Measurements from ENCODE around the gene TMCC3. TPM values are rescaled to one million over a fixed set of nuclear protein-coding genes. Genes with fewer than 3 reads are reported as not detected.
A peak's percentile ranks its signal among the peaks of the same experiment; 100 is the strongest.
"Not testable (repeated sequence)": the region's sequence is repeated elsewhere in the genome, so short reads cannot be mapped to it uniquely, and the experiment has no call there.

TMCC3 gene
- total RNA-seq, 2 experiments from 2014 or later = 1.0 to 1.2 TPM

GRCh38 chr12:94620621-94621020 is 29.7 kb downstream of the TMCC3 start:
- ChIA-PET CTCF (interaction anchor here (1.6 kb wide), 1 partner anchor 20 kb away, joined by 3 read pairs; no protein-coding TSS in a partner anchor), POLR2A (interaction anchor here (0.6 to 1.9 kb wide), 4 partner anchors 10 to 1191 kb away, joined by 3 to 6 read pairs (median 5); partner anchors contain the start of gene NR2C1)
- Mint-ChIP-seq H3K9me3 (no peaks in the 10 kb centered on the region), H3K4me1 (peaks cover 16% of the 10 kb centered on the region), H3K27me3 (no peaks in the 10 kb centered on the region), H3K27ac (no peak overlapping the region), H3K36me3 (ENCODE audit: low read depth) (no peaks in the 10 kb centered on the region), H3K4me3 (no peak overlapping the region)
- DNase-seq = no peak

GRCh38 chr12:94618995-94619695 is 31.2 kb downstream of the TMCC3 start:
- Mint-ChIP-seq H3K27ac (no peak overlapping the region), H3K36me3 (ENCODE audit: low read depth) (no peaks in the 10 kb centered on the region), H3K27me3 (no peaks in the 10 kb centered on the region), H3K4me1 (peaks cover 19% of the 10 kb centered on the region), H3K4me3 (no peak overlapping the region), H3K9me3 (no peaks in the 10 kb centered on the region)
- DNase-seq = peak; percentile 23
- POLR2A ChIA-PET = interaction anchor here (1.4 kb wide), 1 partner anchor 22 kb away, joined by 4 read pairs; no protein-coding TSS in a partner anchor
- CTCF ChIA-PET = interaction anchor here (0.5 kb wide), 1 partner anchor 313 kb away, joined by 3 read pairs; no protein-coding TSS in a partner anchor

GRCh38 chr12:94617101-94617500 is 33.3 kb downstream of the TMCC3 start:
- Mint-ChIP-seq H3K36me3 (ENCODE audit: low read depth) (no peaks in the 10 kb centered on the region), H3K27me3 (no peaks in the 10 kb centered on the region), H3K27ac (no peak overlapping the region), H3K4me1 (peaks cover 14% of the 10 kb centered on the region), H3K9me3 (no peaks in the 10 kb centered on the region), H3K4me3 (no peak overlapping the region)
- no peak for DNase-seq
- POLR2A ChIA-PET = no interaction called here
- CTCF ChIA-PET = no interaction called here

GRCh38 chr12:94616203-94616729 is 34.1 kb downstream of the TMCC3 start:
- Mint-ChIP-seq H3K36me3 (ENCODE audit: low read depth) (no peaks in the 10 kb centered on the region), H3K4me3 (no peak overlapping the region), H3K9me3 (no peaks in the 10 kb centered on the region), H3K27me3 (no peaks in the 10 kb centered on the region), H3K27ac (no peak overlapping the region), H3K4me1 (peaks cover 5% of the 10 kb centered on the region)
- ChIA-PET POLR2A (no interaction called here), CTCF (no interaction called here)
- DNase-seq = no peak

GRCh38 chr12:94615260-94616181 is 34.8 kb downstream of the TMCC3 start:
- Mint-ChIP-seq H3K36me3 (ENCODE audit: low read depth) (no peaks in the 10 kb centered on the region), H3K9me3 (no peaks in the 10 kb centered on the region), H3K4me3 (no peak overlapping the region), H3K4me1 (peaks cover 3% of the 10 kb centered on the region), H3K27ac (no peak overlapping the region), H3K27me3 (peaks cover 2% of the 10 kb centered on the region)
- no peak for DNase-seq
- ChIA-PET POLR2A (interaction anchor here (0.7 kb wide), 1 partner anchor 58 kb away, joined by 3 read pairs; no protein-coding TSS in a partner anchor), CTCF (no interaction called here)

- no peak for DNase-seq
- no peak overlapping the region for H3K4me3 Mint-ChIP-seq
- H3K4me1 Mint-ChIP-seq = peaks cover 3% of the 10 kb centered on the region
- no peaks in the 10 kb centered on the region for H3K9me3 Mint-ChIP-seq
- no peaks in the 10 kb centered on the region for H3K36me3 Mint-ChIP-seq (ENCODE audit: low read depth)
- peaks cover 11% of the 10 kb centered on the region for H3K27me3 Mint-ChIP-seq
- CTCF ChIA-PET = no interaction called here
- H3K27ac Mint-ChIP-seq = no peak overlapping the region
- POLR2A ChIA-PET = interaction anchor here (0.6 to 0.7 kb wide), 2 partner anchors 10 to 59 kb away, joined by 3 read pairs; no protein-coding TSS in a partner anchor
These were observed 36.1 kb downstream of the TMCC3 start for GRCh38 chr12:94614288-94614721.

- Mint-ChIP-seq H3K4me3 (no peak overlapping the region), H3K27ac (no peak overlapping the region), H3K27me3 (peaks cover 35% of the 10 kb centered on the region), H3K9me3 (peaks cover 5% of the 10 kb centered on the region), H3K36me3 (ENCODE audit: low read depth) (no peaks in the 10 kb centered on the region), H3K4me1 (no peaks in the 10 kb centered on the region)
- ChIA-PET CTCF (no interaction called here), POLR2A (no interaction called here)
- no peak for DNase-seq
These were observed 40.4 kb downstream of the TMCC3 start for GRCh38 chr12:94609917-94610443.

GRCh38 chr12:94606810-94607209 is 43.5 kb downstream of the TMCC3 start:
- CTCF ChIA-PET; H3K9me3 Mint-ChIP-seq; H3K27ac Mint-ChIP-seq; POLR2A ChIA-PET; H3K4me1 Mint-ChIP-seq; H3K36me3 Mint-ChIP-seq (ENCODE audit: low read depth); H3K4me3 Mint-ChIP-seq; DNase-seq: not testable (repeated sequence)
- peaks cover 41% of the 10 kb centered on the region for H3K27me3 Mint-ChIP-seq

- peaks cover 37% of the 10 kb centered on the region for H3K27me3 Mint-ChIP-seq
These were observed 46.0 kb downstream of the TMCC3 start for GRCh38 chr12:94604366-94604698.

GRCh38 chr12:94603434-94604365 is 46.7 kb downstream of the TMCC3 start:
- Mint-ChIP-seq H3K4me1 (no peaks in the 10 kb centered on the region), H3K36me3 (ENCODE audit: low read depth) (no peaks in the 10 kb centered on the region), H3K9me3 (peaks cover 5% of the 10 kb centered on the region), H3K27ac (no peak overlapping the region), H3K27me3 (peaks cover 34% of the 10 kb centered on the region), H3K4me3 (no peak overlapping the region)
- ChIA-PET POLR2A (interaction anchor here (0.6 kb wide), 1 partner anchor 11 kb away, joined by 3 read pairs; no protein-coding TSS in a partner anchor), CTCF (interaction anchor here (0.7 to 1.5 kb wide), 10 partner anchors 8 to 907 kb away, joined by 3 to 5 read pairs (median 3); no protein-coding TSS in a partner anchor)
- DNase-seq = peak; percentile 61

More at GRCh38 chr12:94604366-94604698, 46.0 kb downstream of the TMCC3 start:
- no peak for DNase-seq
- H3K27ac Mint-ChIP-seq = no peak overlapping the region
- peaks cover 5% of the 10 kb centered on the region for H3K9me3 Mint-ChIP-seq
- H3K36me3 Mint-ChIP-seq (ENCODE audit: low read depth) = no peaks in the 10 kb centered on the region
- H3K4me1 Mint-ChIP-seq = no peaks in the 10 kb centered on the region
- CTCF ChIA-PET = interaction anchor here (0.7 to 1.5 kb wide), 7 partner anchors 9 to 906 kb away, joined by 3 to 5 read pairs (median 3); no protein-coding TSS in a partner anchor
- POLR2A ChIA-PET = no interaction called here
- no peak overlapping the region for H3K4me3 Mint-ChIP-seq

GRCh38 chr12:94602024-94602423 is 48.3 kb downstream of the TMCC3 start:
- no peaks in the 10 kb centered on the region for H3K4me1 Mint-ChIP-seq
- H3K27me3 Mint-ChIP-seq = peaks cover 31% of the 10 kb centered on the region
- ChIA-PET CTCF (no interaction called here), POLR2A (no interaction called here)
- H3K9me3 Mint-ChIP-seq = peaks cover 3% of the 10 kb centered on the region
- no peak overlapping the region for H3K4me3 Mint-ChIP-seq
- no peaks in the 10 kb centered on the region for H3K36me3 Mint-ChIP-seq (ENCODE audit: low read depth)
- no peak for DNase-seq
- no peak overlapping the region for H3K27ac Mint-ChIP-seq

- H3K27ac Mint-ChIP-seq; H3K9me3 Mint-ChIP-seq; H3K36me3 Mint-ChIP-seq (ENCODE audit: low read depth); DNase-seq; H3K4me3 Mint-ChIP-seq; CTCF ChIA-PET; H3K4me1 Mint-ChIP-seq; POLR2A ChIA-PET: not testable (repeated sequence)
- peaks cover 27% of the 10 kb centered on the region for H3K27me3 Mint-ChIP-seq
These were observed 49.0 kb downstream of the TMCC3 start for GRCh38 chr12:94601307-94601706.
